GM23338 (cell line): ENCODE measurements around the gene CADPS2. TPM values are rescaled to one million over a fixed set of nuclear protein-coding genes. Genes with fewer than 3 reads are reported as not detected.

Experiments used
- ATAC-seq: fragments of 200-7000 bp; cut with Tn5 transposase; 3 replicates; pipeline ENCODE4 v1.9.1; 2020
- DNase-seq: peaks from one replicate; pipeline ENCODE4 v3.0.0-alpha.2; 2015; ENCODE audit warnings: low spot score
- H2AFZ ChIP-seq: fragments of 200-600 bp; sonication (generic); 2 replicates; pipeline ENCODE4 v1.8.0; 2016; ENCODE audit warnings: antibody characterized with exemption, mild to moderate bottlenecking, moderate library complexity
- H3F3A ChIP-seq: fragments of 200-600 bp; sonication (generic); replicated peaks from 2 replicates; pipeline ENCODE4 v1.8.0; 2017; ENCODE audit warnings: antibody characterized with exemption, mixed run types, low read depth
- H3K27ac ChIP-seq: fragments of 200-600 bp; sonication (generic); 2 replicates; pipeline ENCODE4 v1.6.1; 2016; ENCODE audit warnings: low read depth
- H3K27me3 ChIP-seq: fragments of 200-600 bp; sonication (generic); 2 replicates; pipeline ENCODE4 v1.8.0; 2016; ENCODE audit warnings: mild to moderate bottlenecking, mixed run types, moderate library complexity; ENCODE audit not compliant: insufficient read depth
- H3K36me3 ChIP-seq: fragments of 200-600 bp; sonication (generic); 2 replicates; pipeline ENCODE4 v1.8.0; 2016; ENCODE audit warnings: mild to moderate bottlenecking; ENCODE audit not compliant: insufficient read depth
- H3K4me1 ChIP-seq: fragments of 200-600 bp; sonication (generic); 2 replicates; pipeline ENCODE4 v1.8.0; 2016; ENCODE audit warnings: mild to moderate bottlenecking, moderate library complexity; ENCODE audit not compliant: insufficient read depth
- H3K4me2 ChIP-seq: fragments of 200-600 bp; sonication (generic); 2 replicates; pipeline ENCODE4 v1.7.1; 2017; ENCODE audit warnings: mixed run types
- H3K4me3 ChIP-seq: fragments of 200-600 bp; sonication (generic); 2 replicates; pipeline ENCODE4 v1.6.1; 2016; ENCODE audit warnings: mixed run types
- H3K79me2 ChIP-seq: fragments of 200-600 bp; sonication (generic); replicated peaks from 2 replicates; pipeline ENCODE4 v1.8.0; 2017; ENCODE audit warnings: mild to moderate bottlenecking; ENCODE audit not compliant: insufficient read depth
- H3K9me2 ChIP-seq: fragments of 200-600 bp; sonication (generic); 2 replicates; pipeline ENCODE4 v1.8.0; 2017; ENCODE audit not compliant: insufficient read depth
- H4K20me1 ChIP-seq: fragments of 200-600 bp; sonication (generic); replicated peaks from 2 replicates; pipeline ENCODE4 v1.8.0; 2017; ENCODE audit warnings: mild to moderate bottlenecking; ENCODE audit not compliant: insufficient read depth
- H3K27ac Mint-ChIP-seq: 2 replicates; pipeline ENCODE4 v1.8.0; 2020; ENCODE audit warnings: inconsistent platforms, mild to moderate bottlenecking, moderate library complexity, mixed read lengths
- H3K27me3 Mint-ChIP-seq: 3 replicates; pipeline ENCODE4 v1.8.0; 2022; ENCODE audit warnings: low read depth, mild to moderate bottlenecking, moderate library complexity, mixed read lengths, inconsistent platforms; ENCODE audit not compliant: insufficient read depth, poor library complexity
- H3K36me3 Mint-ChIP-seq: 3 replicates; pipeline ENCODE4 v1.8.0; 2021; ENCODE audit warnings: low read depth, mild to moderate bottlenecking, inconsistent platforms, moderate library complexity, mixed read lengths
- H3K4me1 Mint-ChIP-seq: 3 replicates; pipeline ENCODE4 v1.8.0; 2020; ENCODE audit warnings: mild to moderate bottlenecking, inconsistent platforms, mixed read lengths
- H3K4me3 Mint-ChIP-seq: 3 replicates; pipeline ENCODE4 v1.8.0; 2021; ENCODE audit warnings: moderate library complexity, mild to moderate bottlenecking, inconsistent platforms, mixed read lengths
- H3K9me3 Mint-ChIP-seq: 3 replicates; pipeline ENCODE4 v1.8.0; 2020; ENCODE audit warnings: moderate library complexity, mild to moderate bottlenecking, inconsistent platforms, mixed read lengths
- CREB1 ChIP-seq: fragments of 250-450 bp; sonication (Bioruptor Pico); IDR thresholded peaks from 2 replicates; pipeline ENCODE4 v1.5.0; 2020; ENCODE audit warnings: low read depth, mild to moderate bottlenecking, moderate library complexity
- CTCF ChIP-seq, 2 experiments: fragments of 200-600 bp in 1 of 2; sonication (generic) in 1 of 2; conservative IDR thresholded peaks; 2 replicates each; pipeline versions ENCODE4 v1.5.1 to v1.6.1; 2016 to 2017; ENCODE audit warnings: antibody characterized with exemption in 2 of 2, low read depth in 2 of 2, mild to moderate bottlenecking in 2 of 2, moderate library complexity in 1 of 2
- EZH2phosphoT487 ChIP-seq: fragments of 200-600 bp; sonication (generic); IDR thresholded peaks from one replicate; pipeline ENCODE4 v1.8.1; 2018; ENCODE audit warnings: antibody characterized with exemption; ENCODE audit not compliant: unreplicated experiment
- JUNB ChIP-seq: IDR thresholded peaks from one replicate; pipeline ENCODE4 v1.6.1; 2016; ENCODE audit warnings: antibody characterized with exemption; ENCODE audit not compliant: unreplicated experiment
- NANOG ChIP-seq: IDR thresholded peaks from 2 replicates; pipeline ENCODE4 v1.6.1; 2016; ENCODE audit warnings: antibody characterized with exemption, borderline replicate concordance
- POLR2AphosphoS5 ChIP-seq: IDR thresholded peaks from 2 replicates; pipeline ENCODE4 v1.6.1; 2016; ENCODE audit warnings: antibody characterized with exemption, low read depth
- REST ChIP-seq: IDR thresholded peaks from one replicate; pipeline ENCODE4 v1.6.1; 2018; ENCODE audit warnings: antibody characterized with exemption; ENCODE audit not compliant: unreplicated experiment
- STAT1 ChIP-seq: IDR thresholded peaks from one replicate; pipeline ENCODE4 v1.6.1; 2016; ENCODE audit warnings: antibody characterized with exemption; ENCODE audit not compliant: unreplicated experiment
- ZNF114 ChIP-seq: fragments of 250-450 bp; sonication (Bioruptor Pico); IDR thresholded peaks from 2 replicates; pipeline ENCODE4 v1.5.0; 2020; ENCODE audit warnings: mild to moderate bottlenecking, moderate library complexity
- ZNF331 ChIP-seq: fragments of 250-450 bp; sonication (Bioruptor Pico); IDR thresholded peaks from 2 replicates; pipeline ENCODE4 v1.5.0; 2020; ENCODE audit warnings: low read depth, mild to moderate bottlenecking, moderate library complexity
- polyA plus RNA-seq: library from polyadenylated mRNA; unstranded; fragments of >200 nt; fragmentation: Nextera tagmentation; extraction: Ambion mirVana; gene quantifications from 2 replicates; pipeline ENCODE4 v1.2.1, GENCODE V29; 2016
- total RNA-seq: library from RNA; depleted of rRNA; stranded (reverse); fragments of >200 nt; shearing (Covaris generic); gene quantifications from 2 replicates; pipeline ENCODE4 v1.2.3, GENCODE V29; 2014
- TF ChIP-seq, protein P1 (sequence below): IDR thresholded peaks from 2 replicates; pipeline ENCODE4 v1.6.1; 2016; ENCODE audit warnings: antibody characterized with exemption

The CADPS2 gene
- total and polyA plus RNA-seq, 2 experiments from 2014 or later = 16.3 to 36.9 TPM

GRCh38 chr7:122790132-122790531 lies 96.1 kb downstream of the CADPS2 start (continued):
- TF ChIP-seq CTCF (conservative IDR thresholded peaks at IDR 0.05; ENCODE audit: low read depth in 2 of 2) (no peak), CREB1 (no peak), EZH2phosphoT487 (no peak), ZNF114 (CRISPR knock-in tag) (no peak), REST (no peak), STAT1 (no peak), ZNF331 (CRISPR knock-in tag) (no peak), POLR2AphosphoS5 (no peak), JUNB (no peak)
- TF ChIP-seq, protein P1, sequence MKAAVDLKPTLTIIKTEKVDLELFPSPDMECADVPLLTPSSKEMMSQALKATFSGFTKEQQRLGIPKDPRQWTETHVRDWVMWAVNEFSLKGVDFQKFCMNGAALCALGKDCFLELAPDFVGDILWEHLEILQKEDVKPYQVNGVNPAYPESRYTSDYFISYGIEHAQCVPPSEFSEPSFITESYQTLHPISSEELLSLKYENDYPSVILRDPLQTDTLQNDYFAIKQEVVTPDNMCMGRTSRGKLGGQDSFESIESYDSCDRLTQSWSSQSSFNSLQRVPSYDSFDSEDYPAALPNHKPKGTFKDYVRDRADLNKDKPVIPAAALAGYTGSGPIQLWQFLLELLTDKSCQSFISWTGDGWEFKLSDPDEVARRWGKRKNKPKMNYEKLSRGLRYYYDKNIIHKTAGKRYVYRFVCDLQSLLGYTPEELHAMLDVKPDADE = no peak

DNA sequence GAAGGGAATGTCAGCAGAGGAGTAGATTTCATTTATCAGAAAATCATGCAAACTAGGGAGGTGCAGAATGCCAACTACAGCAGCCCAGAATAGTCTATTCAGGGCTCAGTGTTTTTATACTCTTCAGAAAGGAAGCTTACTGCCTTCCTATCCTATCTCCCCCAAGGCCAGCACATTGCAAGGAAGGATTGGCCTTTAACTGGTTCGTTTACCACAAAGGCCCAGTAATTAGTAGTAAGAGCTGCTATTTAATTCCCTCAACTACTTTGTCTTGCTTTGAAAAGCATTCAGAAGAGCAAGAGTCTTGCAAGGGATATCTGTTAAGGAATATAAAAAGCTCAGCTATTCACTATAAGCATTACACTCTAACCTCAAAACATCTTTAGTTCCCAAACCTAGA lies 97.1 kb downstream of the CADPS2 start:
- Histone ChIP-seq H3K36me3 (no peaks in the 10 kb centered on the region), H4K20me1 (no peaks in the 10 kb centered on the region), H3K4me2 (no peak overlapping the region), H3K79me2 (no peaks in the 10 kb centered on the region), H3K4me3 (no peak overlapping the region), H3K27me3 (no peaks in the 10 kb centered on the region), H3K9me2 (no peaks in the 10 kb centered on the region; the same call in 1 of the 2 replicates), H2AFZ (no peak overlapping the region), H3K4me1 (peaks cover 50% of the 10 kb centered on the region), H3F3A (no peaks in the 10 kb centered on the region), H3K27ac (no peak overlapping the region)
- peaks cover 2% of the 10 kb centered on the region for H3K27me3 Mint-ChIP-seq
- ATAC-seq = peak; percentile 21; the same call in 2 of the 3 replicates
- peak overlapping the region; percentile 12 for H3K27ac Mint-ChIP-seq
- peaks cover 54% of the 10 kb centered on the region for H3K4me1 Mint-ChIP-seq
- no peaks in the 10 kb centered on the region for H3K9me3 Mint-ChIP-seq
- H3K4me3 Mint-ChIP-seq = no peak overlapping the region
- DNase-seq = no peak
- H3K36me3 Mint-ChIP-seq = no peaks in the 10 kb centered on the region
- no peak for TF ChIP-seq POLR2AphosphoS5
- TF ChIP-seq CTCF (conservative IDR thresholded peaks at IDR 0.05; ENCODE audit: low read depth in 2 of 2) = no peak
- no peak for TF ChIP-seq CREB1
- TF ChIP-seq NANOG = no peak
- no peak for TF ChIP-seq ZNF114 (CRISPR knock-in tag)
- TF ChIP-seq, protein P1 = no peak
